ENCODE data around the gene ANKMY1.
A peak's percentile ranks its signal among the peaks of the same experiment; 100 is the strongest.
"Not testable (repeated sequence)": the region's sequence is repeated elsewhere in the genome, so short reads cannot be mapped to it uniquely, and the experiment has no call there.

ANKMY1 gene

GRCh38 chr2:240567872-240568677 is 10.3 kb upstream of the ANKMY1 start, which contains the start of gene RNPEPL1:
Gene RNPEPL1 (plus strand): TSS chr2:240568484. CDS start chr2:240568587, 103 bp downstream.
- DNase-seq, result peak; percentile 63 to 65

GRCh38 chr2:240567137-240567871 is 9.5 kb upstream of the ANKMY1 start:
- peak; percentile 51 to 64 for DNase-seq

- DNase-seq, result peak; percentile 95
These were observed 8.7 kb upstream of the ANKMY1 start for GRCh38 chr2:240566203-240567136.

- peak; percentile 95 to 96 for DNase-seq
These were observed 7.8 kb upstream of the ANKMY1 start for GRCh38 chr2:240565333-240566202.

GRCh38 chr2:240564561-240565332 is 7.0 kb upstream of the ANKMY1 start:
- DNase-seq, result peak in 1 of 2 donors; percentile 43

- DNase-seq, result no peak
These were observed 6.3 kb upstream of the ANKMY1 start for GRCh38 chr2:240563951-240564560.

- not testable (repeated sequence) for DNase-seq
These were observed 5.4 kb upstream of the ANKMY1 start for GRCh38 chr2:240563231-240563630.

GRCh38 chr2:240561325-240561971 is 3.7 kb upstream of the ANKMY1 start:
- DNase-seq, result peak in 1 of 2 donors; percentile 41

- DNase-seq, result peak; percentile 98 to 99
These were observed 2.9 kb upstream of the ANKMY1 start for GRCh38 chr2:240560480-240561324.

GRCh38 chr2:240560084-240560479 is 2.3 kb upstream of the ANKMY1 start, which contains the start of gene DUSP28:
Gene DUSP28 (plus strand): TSS chr2:240560357. CDS start chr2:240560685, 328 bp downstream.
- peak; percentile 93 to 94 for DNase-seq

GRCh38 chr2:240559286-240559685 is 1.5 kb upstream of the ANKMY1 start:
- DNase-seq, result no peak

GRCh38 chr2:240558236-240558761 is 511 bp upstream of the ANKMY1 start:
- DNase-seq, result no peak

GRCh38 chr2:240557101-240557751 is 562 bp downstream of the ANKMY1 start:
- no peak for DNase-seq

GRCh38 chr2:240556553-240557100 is 1.2 kb downstream of the ANKMY1 start:
- DNase-seq, result peak; percentile 68 to 82

GRCh38 chr2:240555541-240556250 is 2.1 kb downstream of the ANKMY1 start:
- DNase-seq, result no peak

GRCh38 chr2:240554767-240555493 is 2.9 kb downstream of the ANKMY1 start:
- DNase-seq, result no peak
